Measurements from ENCODE around the gene BCKDHA.
"Not testable (repeated sequence)": the region's sequence is repeated elsewhere in the genome, so short reads cannot be mapped to it uniquely, and the experiment has no call there.

The BCKDHA gene

GRCh38 chr19:41447732-41448332 lies 50.2 kb downstream of the BCKDHA start:
- DNase-seq (ENCODE audit: low spot score) = no peak

GRCh38 chr19:41449079-41449864 lies 51.7 kb downstream of the BCKDHA start:
- DNase-seq (ENCODE audit: low spot score) = peak; percentile 85

GRCh38 chr19:41449865-41450178 lies 52.2 kb downstream of the BCKDHA start:
- DNase-seq (ENCODE audit: low spot score) = no peak

GRCh38 chr19:41452584-41453275 lies 55.1 kb downstream of the BCKDHA start:
- no peak for DNase-seq (ENCODE audit: low spot score)

GRCh38 chr19:41455936-41456335 lies 58.3 kb downstream of the BCKDHA start:
- DNase-seq (ENCODE audit: low spot score) = no peak

- DNase-seq (ENCODE audit: low spot score) = no peak
Measured at GRCh38 chr19:41456342-41456918, 58.8 kb downstream of the BCKDHA start.

GRCh38 chr19:41457241-41457640 lies 59.6 kb downstream of the BCKDHA start:
- no peak for DNase-seq (ENCODE audit: low spot score)

GRCh38 chr19:41462497-41462896 lies 64.9 kb downstream of the BCKDHA start:
- no peak for DNase-seq (ENCODE audit: low spot score)

- not testable (repeated sequence) for DNase-seq (ENCODE audit: low spot score)
Measured at GRCh38 chr19:41463257-41464256, 65.9 kb downstream of the BCKDHA start.

Data from Ammon's horn (tissue), 1 donor.